CD4-positive, alpha-beta T cell (primary cell): ENCODE data around the gene CRCP. TPM values are rescaled to one million over a fixed set of nuclear protein-coding genes. Genes with fewer than 3 reads are reported as not detected.
"Not testable (repeated sequence)": the region's sequence is repeated elsewhere in the genome, so short reads cannot be mapped to it uniquely, and the experiment has no call there.

Experiments
- ATAC-seq: fragments of 200-7000 bp; cut with Tn5 transposase; one replicate; pipeline ENCODE4 v1.10.0; 2022; ENCODE audit warnings: mild to moderate bottlenecking; ENCODE audit not compliant: poor library complexity
- CTCF ChIA-PET: fragments of 350-600 bp; sonication (Branson Sonifier 250); formaldehyde crosslinking; loops from one replicate; lab custom pipeline; 2021; ENCODE audit warnings: antibody characterized with exemption, inconsistent platforms; lab: Charles Lee
- POLR2A ChIA-PET: fragments of 350-600 bp; sonication (Branson Sonifier 250); formaldehyde crosslinking; loops from one replicate; lab custom pipeline; 2021; ENCODE audit warnings: antibody characterized with exemption, inconsistent platforms; lab: Charles Lee
- DNase-seq, 14 experiments: peaks; one replicate each; pipeline ENCODE4 v3.0.0-alpha.2; 2013 to 2020; ENCODE audit warnings: mixed read lengths in 2 of 14
- H3K27ac ChIP-seq, 2 donors: one replicate each; pipeline versions ENCODE4 v1.5.1 to v1.7.0; 2013; ENCODE audit warnings: low read length in 2 of 2, low read depth in 1 of 2, mild to moderate bottlenecking in 1 of 2
- H3K27me3 ChIP-seq, 2 experiments: 1 replicate in 1 of 2; 2 replicates in 1 of 2; pipeline versions ENCODE4 v1.6.1 to v1.7.0; 2013; ENCODE audit warnings: low read length in 2 of 2, control low read depth in 1 of 2, mild to moderate bottlenecking in 1 of 2, moderate library complexity in 1 of 2; ENCODE audit not compliant: insufficient read depth in 2 of 2, control insufficient read depth in 1 of 2
- H3K36me3 ChIP-seq: one replicate; pipeline ENCODE4 v1.6.1; 2013; ENCODE audit warnings: low read length, control low read depth; ENCODE audit not compliant: insufficient read depth
- H3K4me1 ChIP-seq: one replicate; pipeline ENCODE4 v1.6.1; 2013; ENCODE audit warnings: low read length, control low read depth; ENCODE audit not compliant: insufficient read depth
- H3K4me3 ChIP-seq: one replicate; pipeline ENCODE4 v1.5.1; 2013; ENCODE audit warnings: mild to moderate bottlenecking, low read length, moderate library complexity
- H3K9me3 ChIP-seq, 2 experiments: 1 replicate in 1 of 2; 2 replicates in 1 of 2; pipeline versions ENCODE4 v1.6.1 to v1.7.0; 2013; ENCODE audit warnings: low read length in 2 of 2, mild to moderate bottlenecking in 2 of 2, control low read depth in 1 of 2, moderate library complexity in 1 of 2; ENCODE audit not compliant: control insufficient read depth in 1 of 2, insufficient read depth in 1 of 2
- H3K27ac Mint-ChIP-seq: one replicate; pipeline ENCODE4 v1.8.0; 2020; ENCODE audit warnings: mixed read lengths
- H3K27me3 Mint-ChIP-seq: one replicate; pipeline ENCODE4 v1.8.0; 2021; ENCODE audit warnings: mixed read lengths
- H3K36me3 Mint-ChIP-seq: one replicate; pipeline ENCODE4 v1.8.0; 2021; ENCODE audit warnings: low read depth, mixed read lengths
- H3K4me1 Mint-ChIP-seq: one replicate; pipeline ENCODE4 v1.8.0; 2021; ENCODE audit warnings: low read depth, mixed read lengths
- H3K4me3 Mint-ChIP-seq: one replicate; pipeline ENCODE4 v1.8.0; 2020; ENCODE audit warnings: mild to moderate bottlenecking, mixed read lengths
- H3K9me3 Mint-ChIP-seq: one replicate; pipeline ENCODE4 v1.8.0; 2020; ENCODE audit warnings: mixed read lengths
- intact Hi-C, 2 experiments: fragments of 100-400 bp; cut with DNase I in 1 of 2; cut with micrococcal nuclease in 1 of 2; formaldehyde crosslinking; loops; one replicate each; pipeline versions ENCODE4 v1.15.1 to v1.9.0; 2023 to 2025; cut with DNase I, micrococcal nuclease
- total RNA-seq, 174 experiments: library from RNA in 2 of 174; stranded (reverse) in 2 of 174; gene quantifications; one replicate each; pipeline ENCODE4 v1.2.3 and lab custom pipeline; 2021 to 2026
- TF ChIP-seq, protein P1 (sequence below): fragments of 200-600 bp; IDR thresholded peaks from one replicate; pipeline ENCODE4 v1.8.0; 2022; ENCODE audit warnings: antibody characterized with exemption, mild to moderate bottlenecking

Gene CRCP
- total RNA-seq, 2 experiments from 2014 or later = 29.2 to 29.4 TPM

GRCh38 chr7:66099232-66099550 lies 15.5 kb upstream of the CRCP start:
- TF ChIP-seq, protein P1, sequence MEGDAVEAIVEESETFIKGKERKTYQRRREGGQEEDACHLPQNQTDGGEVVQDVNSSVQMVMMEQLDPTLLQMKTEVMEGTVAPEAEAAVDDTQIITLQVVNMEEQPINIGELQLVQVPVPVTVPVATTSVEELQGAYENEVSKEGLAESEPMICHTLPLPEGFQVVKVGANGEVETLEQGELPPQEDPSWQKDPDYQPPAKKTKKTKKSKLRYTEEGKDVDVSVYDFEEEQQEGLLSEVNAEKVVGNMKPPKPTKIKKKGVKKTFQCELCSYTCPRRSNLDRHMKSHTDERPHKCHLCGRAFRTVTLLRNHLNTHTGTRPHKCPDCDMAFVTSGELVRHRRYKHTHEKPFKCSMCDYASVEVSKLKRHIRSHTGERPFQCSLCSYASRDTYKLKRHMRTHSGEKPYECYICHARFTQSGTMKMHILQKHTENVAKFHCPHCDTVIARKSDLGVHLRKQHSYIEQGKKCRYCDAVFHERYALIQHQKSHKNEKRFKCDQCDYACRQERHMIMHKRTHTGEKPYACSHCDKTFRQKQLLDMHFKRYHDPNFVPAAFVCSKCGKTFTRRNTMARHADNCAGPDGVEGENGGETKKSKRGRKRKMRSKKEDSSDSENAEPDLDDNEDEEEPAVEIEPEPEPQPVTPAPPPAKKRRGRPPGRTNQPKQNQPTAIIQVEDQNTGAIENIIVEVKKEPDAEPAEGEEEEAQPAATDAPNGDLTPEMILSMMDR = no peak
- no peaks in the 10 kb centered on the region for H3K27me3 Mint-ChIP-seq
- intact Hi-C loops = no loop called here
- H3K4me3 Mint-ChIP-seq = no peak overlapping the region
- ATAC-seq = no peak
- no peaks in the 10 kb centered on the region for H3K9me3 Mint-ChIP-seq
- H3K27ac ChIP-seq = no peak overlapping the region
- H3K4me3 ChIP-seq = no peak overlapping the region
- peaks cover 11% of the 10 kb centered on the region for H3K4me1 Mint-ChIP-seq
- peaks cover 8% of the 10 kb centered on the region for H3K36me3 Mint-ChIP-seq
- no peak for DNase-seq
- no peaks in the 10 kb centered on the region for H3K27me3 ChIP-seq
- H3K4me1 ChIP-seq = peaks cover 18% of the 10 kb centered on the region
- no peaks in the 10 kb centered on the region for H3K9me3 ChIP-seq
- no peaks in the 10 kb centered on the region for H3K36me3 ChIP-seq
- H3K27ac Mint-ChIP-seq = peak overlapping the region; percentile 90
- POLR2A ChIA-PET = no interaction called here
- CTCF ChIA-PET = no interaction called here

GRCh38 chr7:66099551-66100407 lies 14.9 kb upstream of the CRCP start:
- ATAC-seq = peak; percentile 83
- Mint-ChIP-seq H3K4me3 (peak overlapping the region; percentile 89), H3K36me3 (peaks cover 8% of the 10 kb centered on the region), H3K27ac (peak overlapping the region; percentile 90), H3K27me3 (no peaks in the 10 kb centered on the region), H3K4me1 (peaks cover 11% of the 10 kb centered on the region), H3K9me3 (no peaks in the 10 kb centered on the region)
- H3K9me3 ChIP-seq = no peaks in the 10 kb centered on the region
- H3K27me3 ChIP-seq = no peaks in the 10 kb centered on the region
- peak in 11 of 14 experiments; percentile 5 to 59 (median 24) for DNase-seq
- no peaks in the 10 kb centered on the region for H3K36me3 ChIP-seq
- ChIA-PET CTCF (no interaction called here), POLR2A (interaction anchor here (0.7 to 0.8 kb wide), 2 partner anchors 15 to 100 kb away, joined by 3 to 4 read pairs; partner anchors contain the start of gene CRCP)
- intact Hi-C loops = no loop called here
- peaks cover 18% of the 10 kb centered on the region for H3K4me1 ChIP-seq
- TF ChIP-seq, protein P1 = no peak
- peak overlapping the region; percentile 16 to 73 for H3K27ac ChIP-seq
- H3K4me3 ChIP-seq = peak overlapping the region; percentile 64

GRCh38 chr7:66100408-66101050 lies 14.1 kb upstream of the CRCP start:
- H3K27me3 ChIP-seq = no peaks in the 10 kb centered on the region
- H3K9me3 Mint-ChIP-seq = no peaks in the 10 kb centered on the region
- H3K27me3 Mint-ChIP-seq = no peaks in the 10 kb centered on the region
- H3K27ac ChIP-seq = peak overlapping the region; percentile 16 to 73
- H3K4me3 Mint-ChIP-seq = peak overlapping the region; percentile 89
- TF ChIP-seq, protein P1 = no peak
- ATAC-seq (no peak), DNase-seq (no peak)
- no peaks in the 10 kb centered on the region for H3K9me3 ChIP-seq
- peaks cover 18% of the 10 kb centered on the region for H3K4me1 ChIP-seq
- H3K27ac Mint-ChIP-seq = peak overlapping the region; percentile 90
- no peaks in the 10 kb centered on the region for H3K36me3 ChIP-seq
- CTCF ChIA-PET = no interaction called here
- H3K4me3 ChIP-seq = peak overlapping the region; percentile 64
- intact Hi-C loops = no loop called here
- POLR2A ChIA-PET = interaction anchor here (0.7 to 0.8 kb wide), 2 partner anchors 14 to 100 kb away, joined by 3 to 4 read pairs; partner anchors contain the start of gene CRCP
- peaks cover 8% of the 10 kb centered on the region for H3K36me3 Mint-ChIP-seq
- peaks cover 11% of the 10 kb centered on the region for H3K4me1 Mint-ChIP-seq

DNA sequence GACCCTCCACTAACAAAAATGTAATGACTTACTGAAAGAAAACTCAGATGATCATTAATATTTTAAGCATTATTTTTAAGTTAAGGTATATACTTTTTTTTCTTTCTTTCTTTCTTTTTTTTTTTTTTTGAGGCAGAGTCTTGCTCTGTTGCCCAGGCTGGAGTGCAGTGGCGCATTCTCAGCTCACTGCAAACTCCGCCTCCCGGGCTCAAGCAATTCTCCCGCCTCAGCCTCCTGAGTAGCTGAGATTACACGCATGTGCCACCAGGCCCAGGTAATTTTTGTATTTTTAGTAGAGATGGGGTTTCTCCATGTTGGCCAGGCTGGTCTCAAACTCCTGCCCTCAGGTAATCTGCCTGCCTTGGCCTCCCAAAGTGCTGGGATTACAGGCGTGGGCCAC lies 12.5 kb upstream of the CRCP start:
- H3K9me3 Mint-ChIP-seq, H3K27ac Mint-ChIP-seq, ATAC-seq, H3K4me3 ChIP-seq, CTCF ChIA-PET, H3K27me3 ChIP-seq, DNase-seq, H3K4me3 Mint-ChIP-seq, H3K9me3 ChIP-seq, H3K36me3 Mint-ChIP-seq, intact Hi-C loops, H3K36me3 ChIP-seq, H3K27ac ChIP-seq, H3K27me3 Mint-ChIP-seq: not testable (repeated sequence)
- H3K4me1 Mint-ChIP-seq = peaks cover 11% of the 10 kb centered on the region
- POLR2A ChIA-PET = interaction anchor here (0.5 kb wide), 1 partner anchor 19 kb away, joined by 3 read pairs; no protein-coding TSS in a partner anchor
- peaks cover 18% of the 10 kb centered on the region for H3K4me1 ChIP-seq

DNA sequence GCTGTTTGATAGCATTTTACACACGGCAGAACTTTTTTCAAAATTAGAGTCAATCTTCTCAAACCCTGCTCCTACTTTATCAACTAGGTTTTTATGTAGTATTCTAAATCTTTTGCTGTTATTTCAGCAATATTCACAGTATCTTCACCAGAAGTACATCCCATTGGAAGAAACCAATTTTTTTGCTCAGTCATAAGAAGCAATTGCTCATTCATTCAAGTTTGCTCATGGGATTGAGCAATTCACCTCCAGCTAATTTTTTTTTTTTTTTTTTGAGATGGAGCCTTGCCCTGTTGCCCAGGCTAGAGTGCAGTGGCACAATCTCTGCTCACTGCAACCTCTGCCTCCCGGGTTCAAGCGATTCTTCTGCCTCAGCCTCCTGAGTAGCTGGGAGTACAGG lies 10.7 kb upstream of the CRCP start:
- peaks cover 11% of the 10 kb centered on the region for H3K4me1 Mint-ChIP-seq
- H3K9me3 Mint-ChIP-seq, H3K27ac Mint-ChIP-seq, POLR2A ChIA-PET, H3K27me3 Mint-ChIP-seq, intact Hi-C loops, H3K27ac ChIP-seq, H3K4me3 ChIP-seq, DNase-seq, H3K36me3 Mint-ChIP-seq, CTCF ChIA-PET, H3K9me3 ChIP-seq, H3K36me3 ChIP-seq, H3K4me3 Mint-ChIP-seq, ATAC-seq, H3K27me3 ChIP-seq: not testable (repeated sequence)
- peaks cover 18% of the 10 kb centered on the region for H3K4me1 ChIP-seq
